Measurements from ENCODE around the gene GTPBP4. TPM values are rescaled to one million over a fixed set of nuclear protein-coding genes. Genes with fewer than 3 reads are reported as not detected.

GTPBP4 gene
- total RNA-seq, 1 donor from 2014 or later = 53.4 TPM

GRCh38 chr10:1058017-1058416 is 69.8 kb downstream of the GTPBP4 start:
- Histone ChIP-seq H3F3A (ENCODE audit: low read depth) (peaks cover 10% of the 10 kb centered on the region), H3K9ac (no peak overlapping the region), H3K27ac (no peak overlapping the region), H3K9me3 (ENCODE audit: low read depth) (no peaks in the 10 kb centered on the region), H3K27me3 (no peaks in the 10 kb centered on the region), H3K4me1 (peaks cover 19% of the 10 kb centered on the region), H3K4me3 (peak overlapping the region; percentile 90), H2AFZ (replicated peaks) (no peak overlapping the region), H3K36me3 (no peaks in the 10 kb centered on the region), H3K79me2 (ENCODE audit: low read depth) (peaks cover 96% of the 10 kb centered on the region), H3K4me2 (peak overlapping the region; percentile 85), H4K20me1 (ENCODE audit: low read depth) (peaks cover 36% of the 10 kb centered on the region)
- peak overlapping the region; percentile 98 for H3K4me3 Mint-ChIP-seq
- DNase-seq (ENCODE audit: low spot score) = no peak
- no peaks in the 10 kb centered on the region for H3K9me3 Mint-ChIP-seq
- H3K27me3 Mint-ChIP-seq (ENCODE audit: insufficient read depth, low read depth) = peaks cover 6% of the 10 kb centered on the region
- TF ChIP-seq CTCF (IDR thresholded peaks at IDR 0.05) (no peak), EZH2 (IDR thresholded peaks at IDR 0.05) (no peak), EZH2phosphoT487 (IDR thresholded peaks at IDR 0.05) (no peak)
- peaks cover 5% of the 10 kb centered on the region for H3K36me3 Mint-ChIP-seq
- H3K27ac Mint-ChIP-seq = no peak overlapping the region
- H3K4me1 Mint-ChIP-seq = peaks cover 33% of the 10 kb centered on the region

GRCh38 chr10:1059902-1060301 is 71.7 kb downstream of the GTPBP4 start:
- no peak overlapping the region for H3K4me2 ChIP-seq
- H3K4me1 ChIP-seq = peaks cover 11% of the 10 kb centered on the region
- no peak overlapping the region for H2AFZ ChIP-seq (replicated peaks)
- no peaks in the 10 kb centered on the region for H3K27me3 ChIP-seq
- Mint-ChIP-seq H3K9me3 (no peaks in the 10 kb centered on the region), H3K27ac (no peak overlapping the region), H3K36me3 (peaks cover 6% of the 10 kb centered on the region), H3K4me3 (no peak overlapping the region), H3K4me1 (peaks cover 30% of the 10 kb centered on the region), H3K27me3 (ENCODE audit: insufficient read depth, low read depth) (peaks cover 6% of the 10 kb centered on the region)
- DNase-seq (ENCODE audit: low spot score) = no peak
- H3K9ac ChIP-seq = no peak overlapping the region
- H4K20me1 ChIP-seq (ENCODE audit: low read depth) = peaks cover 31% of the 10 kb centered on the region
- H3K36me3 ChIP-seq = no peaks in the 10 kb centered on the region
- no peak overlapping the region for H3K27ac ChIP-seq
- H3K79me2 ChIP-seq (ENCODE audit: low read depth) = peaks cover 77% of the 10 kb centered on the region
- H3F3A ChIP-seq (ENCODE audit: low read depth) = peaks cover 7% of the 10 kb centered on the region
- no peak overlapping the region for H3K4me3 ChIP-seq
- no peaks in the 10 kb centered on the region for H3K9me3 ChIP-seq (ENCODE audit: low read depth)
- no peak for TF ChIP-seq EZH2 (IDR thresholded peaks at IDR 0.05)
- no peak for TF ChIP-seq EZH2phosphoT487 (IDR thresholded peaks at IDR 0.05)

GRCh38 chr10:1061930-1062774 is 73.9 kb downstream of the GTPBP4 start:
- peaks cover 4% of the 10 kb centered on the region for H3K27me3 Mint-ChIP-seq (ENCODE audit: insufficient read depth, low read depth)
- H3K9me3 Mint-ChIP-seq = no peaks in the 10 kb centered on the region
- H3F3A ChIP-seq (ENCODE audit: low read depth) = no peaks in the 10 kb centered on the region
- no peaks in the 10 kb centered on the region for H3K36me3 ChIP-seq
- no peak overlapping the region for H3K4me3 ChIP-seq
- H3K27ac ChIP-seq = no peak overlapping the region
- no peak overlapping the region for H3K27ac Mint-ChIP-seq
- H3K4me3 Mint-ChIP-seq = no peak overlapping the region
- peaks cover 19% of the 10 kb centered on the region for H4K20me1 ChIP-seq (ENCODE audit: low read depth)
- peaks cover 18% of the 10 kb centered on the region for H3K4me1 Mint-ChIP-seq
- no peaks in the 10 kb centered on the region for H3K9me3 ChIP-seq (ENCODE audit: low read depth)
- H3K36me3 Mint-ChIP-seq = peaks cover 6% of the 10 kb centered on the region
- H3K27me3 ChIP-seq = no peaks in the 10 kb centered on the region
- no peak for TF ChIP-seq EZH2 (IDR thresholded peaks at IDR 0.05)
- no peak for TF ChIP-seq CTCF (IDR thresholded peaks at IDR 0.05)
- TF ChIP-seq EZH2phosphoT487 (IDR thresholded peaks at IDR 0.05) = no peak
- no peak overlapping the region for H2AFZ ChIP-seq (replicated peaks)
- H3K4me2 ChIP-seq = no peak overlapping the region
- H3K9ac ChIP-seq = no peak overlapping the region
- DNase-seq (ENCODE audit: low spot score) = no peak
- peaks cover 5% of the 10 kb centered on the region for H3K4me1 ChIP-seq
- peaks cover 55% of the 10 kb centered on the region for H3K79me2 ChIP-seq (ENCODE audit: low read depth)

Data from neural progenitor cell (in vitro differentiated cells).